GM21515 (cell line): Measurements from ENCODE around the gene KRT40.
"Not testable (repeated sequence)": the region's sequence is repeated elsewhere in the genome, so short reads cannot be mapped to it uniquely, and the experiment has no call there.

Experiments used
- ATAC-seq: cut with Tn5 transposase; IDR thresholded peaks from one replicate; pipeline ENCODE4 v1.9.1; 2021; ENCODE audit not compliant: unreplicated experiment

KRT40 gene

GRCh38 chr17:40984226-40984625 is at the start of gene KRT40:
TSS of gene KRT40 (minus strand) at chr17:40984326. CDS start at chr17:40984273, 53 bp downstream.
- no peak for ATAC-seq

GRCh38 chr17:41029633-41030245 is 45.6 kb upstream of the KRT40 start, which contains the start of gene KRTAP1-4:
TSS of gene KRTAP1-4 (minus strand) at chr17:41030195. CDS start at chr17:41030078, 117 bp downstream.
- ATAC-seq, result no peak

- ATAC-seq, result no peak
Measured at GRCh38 chr17:41026715-41027471, 42.8 kb upstream of the KRT40 start, which contains the start of gene KRTAP1-5. TSS of gene KRTAP1-5 (minus strand) at chr17:41027208. CDS start at chr17:41027155, 53 bp downstream.

- ATAC-seq, result no peak
Measured at GRCh38 chr17:41024697-41025096, 40.6 kb upstream of the KRT40 start.

- ATAC-seq, result no peak
Measured at GRCh38 chr17:41020336-41020735, 36.2 kb upstream of the KRT40 start.

- ATAC-seq, result no peak
Measured at GRCh38 chr17:41019415-41019814, 35.3 kb upstream of the KRT40 start.

- ATAC-seq, result no peak
Measured at GRCh38 chr17:41018541-41018940, 34.4 kb upstream of the KRT40 start.

GRCh38 chr17:41016578-41017215 is 32.6 kb upstream of the KRT40 start:
- ATAC-seq, result no peak

GRCh38 chr17:41015454-41015853 is 31.3 kb upstream of the KRT40 start:
- ATAC-seq, result no peak

- ATAC-seq, result no peak
Measured at GRCh38 chr17:41013606-41014005, 29.5 kb upstream of the KRT40 start.

GRCh38 chr17:41013181-41013580 is 29.1 kb upstream of the KRT40 start:
- no peak for ATAC-seq

GRCh38 chr17:41012326-41013120 is 28.4 kb upstream of the KRT40 start:
- ATAC-seq, result no peak

GRCh38 chr17:41010441-41010840 is 26.3 kb upstream of the KRT40 start:
- no peak for ATAC-seq

GRCh38 chr17:41009936-41010335 is 25.8 kb upstream of the KRT40 start:
- ATAC-seq, result no peak

GRCh38 chr17:41009301-41009760 is 25.2 kb upstream of the KRT40 start:
- no peak for ATAC-seq

- ATAC-seq, result no peak
Measured at GRCh38 chr17:41008811-41009210, 24.7 kb upstream of the KRT40 start, which contains the start of gene KRTAP3-1. TSS of gene KRTAP3-1 (minus strand) at chr17:41009128. CDS start at chr17:41009074, 54 bp downstream.

GRCh38 chr17:41004397-41004796 is 20.3 kb upstream of the KRT40 start:
- ATAC-seq, result no peak

- no peak for ATAC-seq
Measured at GRCh38 chr17:41003926-41004325, 19.8 kb upstream of the KRT40 start.

GRCh38 chr17:41002814-41003213 is 18.7 kb upstream of the KRT40 start:
- no peak for ATAC-seq

- ATAC-seq, result no peak
Measured at GRCh38 chr17:41001795-41002194, 17.7 kb upstream of the KRT40 start.

- not testable (repeated sequence) for ATAC-seq
Measured at GRCh38 chr17:40999563-40999962, 15.4 kb upstream of the KRT40 start, which contains the start of gene KRTAP3-2. TSS of gene KRTAP3-2 (minus strand) at chr17:40999906. CDS start at chr17:40999853, 53 bp downstream.
